NCI-H345 (cell line): ENCODE results near the gene KRT27.
"Not testable (repeated sequence)": the region's sequence is repeated elsewhere in the genome, so short reads cannot be mapped to it uniquely, and the experiment has no call there.

Source experiments
- DNase-seq: peaks from one replicate; lab custom pipeline; 2025; lab: John Stamatoyannopoulos, UW

The KRT27 gene, protein sequence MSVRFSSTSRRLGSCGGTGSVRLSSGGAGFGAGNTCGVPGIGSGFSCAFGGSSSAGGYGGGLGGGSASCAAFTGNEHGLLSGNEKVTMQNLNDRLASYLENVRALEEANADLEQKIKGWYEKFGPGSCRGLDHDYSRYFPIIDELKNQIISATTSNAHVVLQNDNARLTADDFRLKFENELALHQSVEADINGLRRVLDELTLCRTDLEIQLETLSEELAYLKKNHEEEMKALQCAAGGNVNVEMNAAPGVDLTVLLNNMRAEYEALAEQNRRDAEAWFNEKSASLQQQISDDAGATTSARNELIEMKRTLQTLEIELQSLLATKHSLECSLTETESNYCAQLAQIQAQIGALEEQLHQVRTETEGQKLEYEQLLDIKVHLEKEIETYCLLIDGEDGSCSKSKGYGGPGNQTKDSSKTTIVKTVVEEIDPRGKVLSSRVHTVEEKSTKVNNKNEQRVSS

DNA sequence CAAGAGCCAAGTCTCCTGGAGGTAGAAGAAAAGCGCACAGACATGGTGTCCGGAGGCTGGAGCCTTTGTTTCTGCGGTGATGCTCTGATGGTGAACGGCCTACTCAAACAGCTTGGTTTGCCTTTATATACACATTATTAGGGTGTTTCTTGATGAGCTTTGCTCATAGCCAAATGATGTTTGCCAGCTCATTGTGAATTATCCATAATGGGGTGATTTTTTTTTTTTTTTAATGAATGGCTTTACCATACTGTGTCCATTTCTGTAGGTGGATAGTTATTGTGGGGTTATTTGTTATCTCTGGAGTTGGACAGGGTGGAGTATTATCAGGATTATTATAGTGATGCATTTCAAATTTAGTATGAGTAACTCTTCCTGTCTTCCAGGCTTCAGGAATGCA is at the start of gene KRT27:
KRT27 (minus strand) TSS at position 101 of the 400 bp plus-strand sequence; CDS start at position 44, 57 bp downstream.
- no peak for DNase-seq

DNA sequence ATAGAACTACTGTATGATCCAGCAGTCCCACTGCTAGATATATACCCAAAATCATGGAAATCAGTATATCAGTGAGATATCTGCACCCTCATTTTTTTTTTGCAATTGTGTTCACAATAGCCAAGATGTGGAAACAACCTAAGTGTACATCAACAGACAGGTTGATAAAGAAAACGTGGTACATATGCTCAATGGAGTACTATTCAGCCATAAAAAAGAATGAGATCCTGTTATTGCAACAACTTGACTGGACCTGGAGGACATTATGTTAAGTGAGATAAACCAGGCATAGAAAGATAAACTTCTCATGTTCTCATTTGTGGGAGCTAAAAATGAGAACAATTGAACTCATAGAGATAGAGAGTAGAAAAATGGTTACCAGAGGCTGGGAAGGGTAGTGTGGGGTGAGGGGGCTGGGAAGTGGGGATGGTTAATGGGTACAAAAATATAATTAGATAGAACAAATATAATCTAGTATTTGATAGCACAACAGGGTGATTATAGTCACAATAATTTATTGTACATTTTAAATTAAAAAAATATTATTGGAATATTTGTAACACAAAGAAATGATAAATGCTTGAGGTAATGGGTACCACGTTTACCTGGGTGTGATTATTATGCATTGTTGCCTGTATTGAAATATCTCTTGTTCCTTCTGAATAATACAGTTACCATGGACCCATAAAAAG is 47.9 kb upstream of the KRT27 start:
- no peak for DNase-seq

DNA sequence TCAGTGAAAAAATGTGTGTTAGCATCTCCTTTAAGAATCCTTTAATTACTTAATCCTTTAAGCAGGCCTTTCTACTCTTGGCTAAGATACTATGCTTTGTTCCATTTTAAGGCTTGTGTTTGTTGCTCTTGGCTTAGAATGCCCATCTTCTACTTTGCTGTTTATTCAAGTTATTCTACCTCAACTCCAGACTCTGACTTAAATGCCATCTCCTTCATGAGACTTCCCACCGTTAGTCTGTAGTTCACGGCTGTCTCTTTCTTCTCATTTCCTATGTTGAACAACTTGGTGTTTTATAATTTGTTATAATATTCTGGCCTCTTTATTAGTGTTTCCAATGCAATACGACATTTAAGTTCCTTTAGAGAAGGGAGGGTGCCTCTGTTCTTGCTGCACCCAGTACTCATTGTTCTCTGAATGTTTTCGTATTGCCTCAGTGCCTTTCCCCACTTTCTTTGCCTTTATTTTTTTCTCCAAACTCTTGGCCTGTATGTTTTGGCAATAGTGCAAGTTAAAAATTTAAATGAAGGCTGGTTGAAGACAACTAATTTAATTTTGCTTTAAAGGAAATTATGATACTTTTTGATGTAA is 46.2 kb upstream of the KRT27 start:
- DNase-seq, result no peak

DNA sequence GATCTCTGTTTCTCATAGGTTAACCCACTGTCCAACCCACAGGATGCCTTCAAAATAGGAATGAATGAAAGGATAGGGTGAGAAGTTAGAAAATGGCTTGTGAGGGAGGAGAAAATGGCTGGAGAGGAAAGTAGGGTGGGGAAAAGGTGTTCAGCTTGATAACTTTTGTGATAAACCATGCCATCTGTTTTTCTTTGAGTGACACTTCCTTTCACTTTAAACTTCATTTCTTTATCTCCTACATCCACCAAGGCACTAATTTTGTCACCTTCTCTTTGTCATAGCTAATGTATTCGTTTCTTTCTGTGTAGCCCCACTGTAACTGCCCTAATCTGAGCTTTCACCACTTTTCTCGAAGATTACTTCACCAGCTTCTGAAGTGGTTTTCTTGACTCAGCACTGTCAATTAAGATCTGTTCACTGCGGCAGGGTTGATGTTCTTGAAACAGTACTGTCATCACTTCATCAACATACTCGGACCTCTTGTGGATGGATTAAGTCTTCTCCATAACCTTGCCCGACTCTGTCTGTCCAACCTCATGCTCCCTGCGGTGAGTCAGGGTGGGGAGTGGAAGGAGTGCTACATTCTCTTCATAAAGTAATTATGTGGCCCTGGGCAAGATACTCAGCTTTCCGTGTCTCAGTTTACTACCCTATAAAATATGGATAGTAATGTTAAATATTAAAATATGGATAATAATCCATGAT is 45.5 kb upstream of the KRT27 start:
- DNase-seq, result no peak

DNA sequence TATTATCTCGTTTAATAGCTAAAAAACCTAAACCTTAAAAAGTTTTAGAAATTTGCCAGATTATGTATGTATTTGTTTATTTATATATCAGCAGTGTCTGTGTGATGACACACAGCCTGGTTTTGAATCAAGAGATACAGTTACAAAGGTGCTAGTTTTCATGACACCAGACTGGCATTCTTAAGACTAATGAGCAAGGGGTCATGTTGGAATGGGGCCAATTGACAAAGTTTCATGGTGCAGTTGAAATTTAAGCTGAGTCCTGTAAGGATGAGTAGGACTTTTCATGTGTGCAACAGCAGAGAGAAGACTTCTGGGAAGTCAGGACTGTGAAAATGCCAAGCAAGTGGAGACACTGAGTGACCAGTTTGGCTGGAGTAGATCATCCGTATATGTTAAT is 43.2 kb upstream of the KRT27 start:
- no peak for DNase-seq

DNA sequence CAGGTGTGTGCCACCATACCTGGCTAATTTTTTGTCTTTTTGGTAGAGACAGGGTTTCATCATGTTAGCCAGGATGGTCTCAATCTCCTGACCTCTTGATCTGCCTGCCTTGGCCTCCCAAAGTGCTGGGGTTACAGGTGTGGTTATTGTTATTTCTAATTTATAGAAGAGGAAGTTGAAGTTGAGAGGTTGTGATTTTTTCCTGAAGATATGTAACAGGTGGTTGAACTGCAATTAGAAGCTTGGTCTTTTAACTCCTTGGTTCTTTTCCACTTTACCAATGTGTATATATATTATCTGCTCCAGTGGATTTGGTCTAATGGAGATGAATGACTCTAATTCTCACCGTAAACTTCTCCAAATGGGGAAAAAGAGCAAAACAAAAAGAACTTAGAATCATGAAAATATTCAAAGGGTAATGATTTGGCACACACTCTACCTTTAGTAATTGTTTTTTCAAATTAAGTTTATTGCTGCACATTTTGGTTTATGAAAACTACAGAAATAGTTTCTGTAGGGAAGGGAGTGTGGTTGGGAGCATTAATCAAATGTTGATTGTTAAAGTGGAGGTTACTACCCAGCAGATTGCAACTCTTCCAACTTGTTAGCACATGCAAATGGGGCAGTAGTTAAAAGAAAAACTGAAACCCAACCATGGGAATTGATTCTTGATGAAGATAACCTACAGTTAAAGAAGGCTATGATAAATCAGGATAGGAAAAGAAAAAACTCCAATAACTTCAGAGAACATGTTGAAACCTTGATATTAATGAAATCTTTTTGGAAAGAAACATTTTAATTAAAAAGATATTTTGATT is 41.9 kb upstream of the KRT27 start:
- no peak for DNase-seq

DNA sequence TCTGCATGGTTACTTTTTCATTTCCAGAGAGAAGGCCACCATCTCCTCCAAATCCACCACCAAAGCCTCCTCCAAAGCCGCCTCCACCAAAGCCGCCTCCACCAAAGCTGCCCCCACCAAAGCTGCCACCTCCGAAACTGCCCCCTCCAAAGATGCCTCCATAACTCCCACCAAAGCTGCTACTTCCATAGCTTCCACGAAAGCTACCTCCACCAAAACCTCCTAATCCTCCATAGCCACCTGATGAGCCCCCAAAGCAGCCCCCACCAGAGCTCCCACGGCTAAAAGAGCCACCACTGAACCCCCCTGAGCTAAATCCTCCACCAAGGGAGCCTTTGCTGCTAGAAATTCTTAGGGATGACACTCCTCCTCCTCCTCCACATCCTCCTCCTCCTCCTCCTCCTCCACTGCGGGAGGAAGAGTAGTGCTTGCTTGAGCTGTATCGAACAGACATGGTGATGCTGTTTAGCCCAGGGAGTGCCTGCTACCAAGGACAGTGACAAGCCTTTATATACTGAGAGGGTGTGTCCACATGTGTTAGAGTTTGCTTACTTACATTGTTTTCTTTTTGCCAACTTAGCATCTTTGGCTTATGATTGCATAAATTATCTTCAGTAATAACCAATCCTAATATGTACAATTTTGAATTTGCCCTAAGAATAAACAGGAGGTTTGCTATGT is 39.9 kb upstream of the KRT27 start, which contains the start of gene KRT10:
KRT10 (minus strand) TSS at position 483 of the 681 bp plus-strand sequence; CDS start at position 454, 29 bp downstream.
- no peak for DNase-seq

DNA sequence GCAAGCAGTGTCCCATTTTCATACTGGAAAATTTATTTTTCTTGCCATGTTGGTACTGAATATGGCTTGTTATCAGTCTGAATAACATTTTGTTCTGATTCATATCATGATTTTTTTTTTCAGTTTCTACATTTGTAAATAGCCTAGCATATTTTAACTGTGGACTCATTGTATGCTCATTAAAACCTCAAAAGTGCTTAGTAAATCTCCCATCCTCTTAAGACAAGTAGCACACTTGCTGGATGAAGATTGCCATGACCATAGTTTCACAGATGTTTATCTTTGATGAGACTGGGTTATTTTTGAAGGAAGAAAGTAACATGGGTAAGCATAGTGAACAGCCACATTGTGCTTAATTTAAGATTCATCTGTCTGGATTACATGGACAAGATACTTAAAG is 39.2 kb upstream of the KRT27 start:
- DNase-seq, result no peak

DNA sequence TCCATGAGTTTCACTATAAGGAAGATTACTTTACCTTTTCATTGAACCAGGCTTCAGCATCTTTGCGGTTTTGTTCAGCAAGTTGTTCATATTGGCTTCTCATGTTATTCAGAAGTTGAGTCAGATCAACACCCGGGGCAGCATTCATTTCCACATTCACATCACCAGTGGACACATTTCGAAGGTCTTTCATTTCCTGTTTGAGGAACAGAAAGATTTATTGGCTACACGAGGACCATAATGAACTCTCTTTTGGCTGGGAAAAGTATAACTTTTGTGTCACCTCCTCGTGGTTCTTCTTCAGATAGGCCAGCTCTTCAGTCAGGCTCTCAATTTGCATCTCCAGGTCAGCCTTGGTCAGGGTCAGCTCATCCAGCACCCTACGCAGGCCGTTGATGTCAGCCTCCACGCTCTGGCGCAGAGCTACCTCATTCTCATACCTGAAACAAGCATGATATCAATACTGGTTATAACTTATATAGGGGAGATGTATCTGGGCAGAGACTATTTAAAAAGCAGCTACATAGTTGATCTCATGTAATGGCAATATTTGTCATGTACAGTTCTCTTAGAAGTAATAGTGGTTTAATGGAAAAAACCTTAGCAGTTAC is 38.0 kb upstream of the KRT27 start:
- DNase-seq, result no peak

DNA sequence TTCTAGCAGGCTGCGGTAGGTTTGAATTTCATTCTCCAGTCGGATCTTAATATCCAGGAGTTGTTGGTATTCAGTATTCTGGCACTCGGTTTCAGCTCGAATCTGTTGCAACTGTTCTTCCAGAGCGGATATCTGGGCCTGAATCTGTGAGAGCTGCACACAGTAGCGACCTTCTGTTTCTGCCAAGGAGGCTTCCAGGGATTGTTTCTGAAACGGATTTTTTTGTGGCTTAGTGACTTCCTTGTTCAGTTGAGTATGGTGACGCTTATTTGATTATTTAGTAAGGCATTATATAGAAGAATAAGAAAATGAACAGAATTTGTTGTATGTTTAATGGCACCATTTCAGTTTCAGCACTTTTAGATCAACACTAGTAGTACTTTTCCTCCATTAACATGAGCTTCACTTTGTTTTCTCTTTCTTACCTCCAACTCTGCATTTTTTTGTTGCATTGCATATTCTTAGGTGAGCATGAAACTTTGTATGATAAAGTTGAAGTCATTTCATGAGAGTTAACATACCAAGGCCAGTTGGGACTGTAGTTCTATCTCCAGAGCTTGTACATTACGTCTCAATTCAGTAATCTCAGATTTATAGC is 37.3 kb upstream of the KRT27 start:
- no peak for DNase-seq

DNA sequence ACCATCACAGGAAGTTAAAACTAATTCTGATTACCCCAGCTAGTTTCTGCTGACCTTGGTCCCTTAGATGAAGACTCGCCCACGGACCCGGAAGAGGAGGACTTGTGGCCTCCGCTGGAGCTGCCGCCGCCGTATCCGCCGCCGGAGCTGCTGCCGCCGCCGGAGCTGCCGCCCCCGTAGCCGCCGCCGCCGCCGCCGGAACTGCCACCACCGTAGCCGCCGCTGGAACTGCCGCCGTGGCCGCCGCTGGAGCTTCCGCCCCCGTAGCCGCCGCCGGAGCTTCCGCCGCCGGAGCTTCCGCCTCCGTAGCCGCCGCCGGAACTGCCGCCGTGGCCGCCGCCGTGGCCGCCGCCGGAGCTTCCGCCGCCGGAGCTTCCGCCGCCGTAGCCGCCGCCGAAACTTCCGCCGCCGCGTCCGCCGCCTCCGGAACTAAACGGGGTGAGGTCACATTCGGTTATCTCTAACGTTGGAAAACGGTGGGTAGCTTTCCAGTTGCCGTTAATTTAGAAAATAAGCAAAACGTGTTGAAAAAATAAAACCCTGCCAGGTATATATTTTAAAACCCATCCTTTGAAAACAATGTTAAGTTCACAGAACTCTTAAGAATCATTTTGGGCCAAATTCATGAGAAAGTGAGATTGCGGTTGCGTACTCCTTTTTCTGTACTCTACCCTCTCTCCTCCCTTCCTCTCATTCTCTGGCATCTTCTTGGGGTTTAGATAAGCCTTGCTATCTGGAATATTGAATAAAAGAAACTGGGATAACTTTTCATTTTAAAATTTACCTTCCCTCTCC is 36.6 kb upstream of the KRT27 start:
- DNase-seq, result peak; percentile 85

DNA sequence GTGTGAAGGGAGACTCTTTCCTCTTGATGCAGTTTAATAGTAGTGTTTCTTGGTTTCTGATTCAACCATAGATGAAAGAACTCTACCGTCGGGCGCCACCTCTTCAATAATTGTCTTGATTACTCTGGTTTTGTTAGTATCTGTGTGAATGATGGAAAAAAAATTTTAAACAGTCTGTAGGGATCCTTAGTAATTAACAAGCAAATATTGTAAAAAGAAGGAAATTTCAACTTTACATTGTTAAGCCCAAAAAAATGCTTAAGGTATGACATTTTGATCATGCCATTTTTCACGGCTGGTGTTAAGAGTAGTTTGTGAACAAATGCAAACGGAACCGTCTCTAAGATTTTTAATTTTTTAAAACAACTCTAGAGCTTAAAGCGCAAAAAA is 36.0 kb upstream of the KRT27 start:
- DNase-seq, result no peak

DNA sequence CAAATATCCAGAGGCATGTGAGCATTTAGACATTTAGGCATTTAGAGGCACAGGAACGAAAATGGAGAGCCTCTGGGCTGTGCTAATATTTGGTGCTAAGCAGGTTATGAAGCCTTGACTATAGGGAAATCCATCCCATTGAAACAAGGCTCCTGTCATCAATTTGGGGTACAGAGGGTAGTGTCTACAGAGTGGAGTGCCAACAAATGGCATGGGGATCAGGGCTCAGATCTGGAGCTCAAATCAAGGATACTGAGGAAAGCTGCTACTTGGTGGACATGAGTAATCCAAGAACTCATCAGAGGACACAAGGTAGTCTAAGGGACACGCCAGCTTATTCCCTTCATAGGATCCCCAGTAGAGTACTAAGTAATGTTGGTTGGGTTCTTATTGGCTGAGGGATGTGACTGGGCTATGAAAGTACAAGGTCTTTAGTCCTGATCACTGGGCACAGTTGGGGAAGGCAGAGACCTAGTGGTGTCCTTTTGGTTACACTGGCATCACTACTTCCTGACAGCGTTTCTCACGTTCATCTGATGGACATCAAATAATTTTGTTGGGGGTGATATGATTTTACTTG is 34.8 kb upstream of the KRT27 start:
- no peak for DNase-seq

DNA sequence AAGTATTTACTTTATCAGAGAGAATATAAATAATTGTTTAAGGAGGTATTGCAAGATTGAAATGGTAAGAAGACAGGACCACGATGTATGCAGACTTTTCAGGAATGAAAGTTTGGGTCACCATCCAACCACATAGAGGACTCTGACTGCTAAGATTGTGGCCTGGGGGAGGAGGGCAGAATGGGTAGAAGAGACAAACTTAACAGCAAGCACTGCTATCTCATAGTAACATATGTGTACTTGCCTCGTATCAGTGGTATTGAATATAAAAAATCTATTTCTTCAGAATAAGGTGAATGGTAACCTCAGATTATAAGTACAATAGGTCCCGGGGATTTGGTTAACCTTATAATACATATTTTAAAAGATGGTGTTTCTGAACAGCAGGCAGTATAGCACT is 34.2 kb upstream of the KRT27 start:
- DNase-seq, result no peak

DNA sequence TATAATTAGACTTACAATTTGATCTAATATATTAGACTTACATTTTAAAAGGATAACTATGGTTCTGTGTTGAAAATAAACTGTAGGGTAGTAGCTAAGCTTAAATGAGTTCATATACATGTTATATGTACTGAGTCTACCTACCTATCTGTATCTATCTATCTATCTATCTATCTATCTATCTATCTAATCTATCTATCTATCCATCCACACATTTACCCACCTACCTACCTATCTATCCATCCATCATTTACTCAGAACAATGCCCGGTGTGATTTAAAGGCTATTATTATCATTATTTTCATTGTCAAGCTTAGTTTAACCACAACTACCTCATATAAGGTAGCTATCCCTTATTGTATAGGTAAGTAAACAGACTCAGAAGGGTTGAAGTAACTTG is 33.0 kb upstream of the KRT27 start:
- DNase-seq, result no peak

DNA sequence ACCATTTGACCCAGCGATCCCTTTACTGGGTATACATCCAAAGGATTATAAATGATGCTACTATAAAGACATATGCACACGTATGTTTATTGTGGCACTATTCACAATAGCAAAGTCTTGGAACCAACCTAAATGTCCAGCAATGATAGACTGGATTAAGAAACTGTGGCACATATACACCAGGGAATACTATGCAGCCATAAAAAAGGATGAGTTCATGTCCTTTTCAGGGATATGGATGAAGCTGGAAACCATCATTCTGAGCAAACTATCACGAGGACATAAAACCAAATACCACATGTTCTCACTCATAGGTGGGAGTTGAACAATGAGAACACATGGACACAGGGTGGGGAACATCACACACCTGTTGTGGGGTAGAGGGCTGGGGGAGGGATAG is 32.3 kb upstream of the KRT27 start:
- DNase-seq, result not testable (repeated sequence)

DNA sequence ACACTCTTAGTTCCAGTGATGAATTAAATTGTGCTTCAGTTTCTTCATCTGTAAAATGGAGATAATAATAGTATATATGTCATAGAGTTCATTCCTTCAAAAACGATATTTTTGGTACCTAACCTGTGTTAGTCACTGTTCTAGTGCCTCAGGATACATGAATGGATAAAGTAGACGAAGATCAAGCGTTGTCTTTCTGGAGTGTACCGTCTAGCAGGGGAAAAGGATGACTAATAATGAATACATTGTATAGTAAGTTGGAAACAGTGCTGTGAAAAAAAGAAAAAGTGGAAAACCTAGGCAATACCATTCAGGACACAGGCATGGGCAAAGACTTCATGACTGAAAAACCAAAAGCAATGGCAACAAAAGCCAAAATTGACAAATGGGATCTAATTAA is 31.5 kb upstream of the KRT27 start:
- DNase-seq, result no peak

DNA sequence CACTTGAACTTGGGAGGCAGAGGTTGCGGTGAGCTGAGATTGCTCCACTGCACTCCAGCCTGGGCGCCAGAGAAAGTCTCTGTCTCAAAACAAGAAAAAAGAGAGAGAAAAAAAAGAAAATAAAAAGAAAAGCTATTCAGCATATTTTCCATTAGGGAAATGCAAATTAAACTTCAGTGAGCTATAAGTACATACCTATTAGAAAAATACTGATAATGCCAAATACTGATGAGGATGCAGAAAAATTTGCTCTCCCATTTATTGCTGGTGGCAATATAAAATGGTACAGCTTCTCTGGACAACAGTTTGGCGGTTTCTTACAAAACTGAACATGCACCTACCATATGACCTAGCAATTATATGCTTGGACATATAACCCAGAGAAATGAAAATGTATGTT is 30.3 kb upstream of the KRT27 start:
- DNase-seq, result no peak

DNA sequence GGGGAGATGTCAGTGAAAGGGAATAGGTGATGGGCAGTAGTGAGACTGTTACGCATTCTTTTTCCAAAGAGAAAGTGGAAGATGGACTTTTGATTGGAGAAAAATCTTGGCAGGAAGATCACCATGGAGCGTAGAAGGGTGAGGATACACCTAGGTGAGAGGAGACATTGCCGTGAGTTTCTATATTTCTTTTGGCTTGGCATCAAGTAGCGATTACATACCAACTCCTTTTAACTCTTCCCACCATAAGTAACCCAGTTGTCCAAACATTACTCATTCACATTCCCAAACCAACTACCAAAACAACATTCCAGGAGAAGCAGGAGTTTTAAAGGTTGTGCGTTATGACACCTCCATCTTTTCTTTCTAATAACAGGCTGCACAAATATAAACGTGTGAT is 28.1 kb upstream of the KRT27 start:
- no peak for DNase-seq
